ENCODE results near the gene GRM1.

GRM1 gene

GRCh38 chr6:146077992-146078391, 49.1 kb downstream of the GRM1 start:
- Histone ChIP-seq H3K27ac (replicated peaks) (no peak overlapping the region), H3K27me3 (ENCODE audit: insufficient read depth, poor library complexity, severe bottlenecking) (no peaks in the 10 kb centered on the region), H3K4me3 (replicated peaks; ENCODE audit: insufficient read depth, low read length) (no peak overlapping the region)
- TF ChIP-seq GABPA (IDR thresholded peaks at IDR 0.05; ENCODE audit: low read depth): no peak
- TF ChIP-seq CTCF (IDR thresholded peaks at IDR 0.05; ENCODE audit: insufficient read depth, low read length): no peak
- no peak for TF ChIP-seq SPI1 (IDR thresholded peaks at IDR 0.05; ENCODE audit: borderline replicate concordance, low read depth)
- no peak for TF ChIP-seq POLR2AphosphoS5 (IDR thresholded peaks at IDR 0.05; ENCODE audit: low read depth)
- no peak for TF ChIP-seq REST (IDR thresholded peaks at IDR 0.05; ENCODE audit: insufficient replicate concordance, low read depth)
- no peak for DNase-seq (ENCODE audit: low read depth in 1 of 2, low spot score in 1 of 2)

GRCh38 chr6:146087386-146087785, 58.5 kb downstream of the GRM1 start:
- no peak overlapping the region for H3K4me3 ChIP-seq (replicated peaks; ENCODE audit: insufficient read depth, low read length)
- DNase-seq (ENCODE audit: low read depth in 1 of 2, low spot score in 1 of 2): no peak
- H3K27ac ChIP-seq (replicated peaks): no peak overlapping the region
- TF ChIP-seq POLR2AphosphoS5 (IDR thresholded peaks at IDR 0.05; ENCODE audit: low read depth): no peak
- H3K27me3 ChIP-seq (ENCODE audit: insufficient read depth, poor library complexity, severe bottlenecking): no peaks in the 10 kb centered on the region

- no peak for DNase-seq (ENCODE audit: low read depth in 1 of 2, low spot score in 1 of 2)
Observed at GRCh38 chr6:146090474-146090873, 61.6 kb downstream of the GRM1 start.

GRCh38 chr6:146092961-146093686, 64.3 kb downstream of the GRM1 start:
- TF ChIP-seq REST (IDR thresholded peaks at IDR 0.05; ENCODE audit: insufficient replicate concordance, low read depth): no peak
- no peak for TF ChIP-seq POLR2AphosphoS5 (IDR thresholded peaks at IDR 0.05; ENCODE audit: low read depth)
- no peak for TF ChIP-seq CTCF (IDR thresholded peaks at IDR 0.05; ENCODE audit: insufficient read depth, low read length)
- no peak for TF ChIP-seq SPI1 (IDR thresholded peaks at IDR 0.05; ENCODE audit: borderline replicate concordance, low read depth)
- no peak for TF ChIP-seq GABPA (IDR thresholded peaks at IDR 0.05; ENCODE audit: low read depth)
- no peak for DNase-seq (ENCODE audit: low read depth in 1 of 2, low spot score in 1 of 2)

More at GRCh38 chr6:146090474-146090873, 61.6 kb downstream of the GRM1 start:
- TF ChIP-seq SPI1 (IDR thresholded peaks at IDR 0.05; ENCODE audit: borderline replicate concordance, low read depth) (no peak), REST (IDR thresholded peaks at IDR 0.05; ENCODE audit: insufficient replicate concordance, low read depth) (no peak)
- Histone ChIP-seq H3K4me3 (replicated peaks; ENCODE audit: insufficient read depth, low read length) (no peak overlapping the region), H3K27me3 (ENCODE audit: insufficient read depth, poor library complexity, severe bottlenecking) (no peaks in the 10 kb centered on the region), H3K27ac (replicated peaks) (no peak overlapping the region)

More at GRCh38 chr6:146092961-146093686, 64.3 kb downstream of the GRM1 start:
- Histone ChIP-seq H3K27ac (replicated peaks) (no peak overlapping the region), H3K27me3 (ENCODE audit: insufficient read depth, poor library complexity, severe bottlenecking) (no peaks in the 10 kb centered on the region), H3K4me3 (replicated peaks; ENCODE audit: insufficient read depth, low read length) (no peak overlapping the region)

All from HL-60 (cell line).